Kidney epithelial cell (primary cell): Measurements from ENCODE around the gene ATP6AP2. TPM values are rescaled to one million over a fixed set of nuclear protein-coding genes. Genes with fewer than 3 reads are reported as not detected.

Experiments
- DNase-seq: peaks from one replicate; pipeline ENCODE4 v3.0.0-alpha.2; 2010; ENCODE audit warnings: low read depth
- H3K27me3 ChIP-seq: 2 replicates; pipeline ENCODE4 v1.6.0; 2011; ENCODE audit warnings: low read length; ENCODE audit not compliant: control insufficient read depth, insufficient read depth
- H3K36me3 ChIP-seq: 2 replicates; pipeline ENCODE4 v1.5.1; 2011; ENCODE audit warnings: low read length; ENCODE audit not compliant: control insufficient read depth, insufficient read depth
- H3K4me3 ChIP-seq: 2 replicates; pipeline ENCODE4 v1.5.1; 2011; ENCODE audit warnings: low read depth, mild to moderate bottlenecking, control low read depth, low read length
- total RNA-seq: library from RNA; depleted of rRNA; stranded (reverse); fragments of >200 nt; gene quantifications from 2 replicates; pipeline ENCODE4 v1.2.3, GENCODE V29; 2015
- TF ChIP-seq, protein P1 (sequence below): IDR thresholded peaks from 2 replicates; pipeline ENCODE4 v1.5.1; 2011; ENCODE audit warnings: mild to moderate bottlenecking, moderate library complexity, low read length, control low read depth, inconsistent platforms; ENCODE audit not compliant: insufficient read depth, poor library complexity, severe bottlenecking

Gene ATP6AP2
- total RNA-seq, 1 donor from 2014 or later, result 101 TPM

DNA sequence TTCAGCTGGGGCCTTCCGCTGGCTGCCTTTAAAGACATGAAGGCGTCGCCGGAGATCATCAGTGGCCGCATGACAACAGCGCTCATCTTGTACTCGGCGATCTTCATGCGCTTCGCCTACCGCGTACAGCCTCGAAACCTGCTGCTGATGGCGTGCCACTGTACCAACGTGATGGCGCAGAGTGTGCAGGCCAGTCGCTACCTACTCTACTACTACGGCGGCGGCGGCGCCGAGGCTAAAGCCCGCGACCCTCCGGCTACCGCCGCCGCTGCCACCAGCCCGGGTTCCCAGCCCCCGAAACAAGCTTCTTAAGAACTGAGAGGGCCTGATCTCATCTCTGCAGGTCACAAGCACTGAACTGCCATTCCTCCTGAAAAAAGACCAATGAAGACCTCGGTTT lies 42.9 kb downstream of the ATP6AP2 start:
- Histone ChIP-seq H3K27me3 (no peaks in the 10 kb centered on the region), H3K36me3 (no peaks in the 10 kb centered on the region), H3K4me3 (no peak overlapping the region)
- no peak for DNase-seq
- TF ChIP-seq, protein P1, sequence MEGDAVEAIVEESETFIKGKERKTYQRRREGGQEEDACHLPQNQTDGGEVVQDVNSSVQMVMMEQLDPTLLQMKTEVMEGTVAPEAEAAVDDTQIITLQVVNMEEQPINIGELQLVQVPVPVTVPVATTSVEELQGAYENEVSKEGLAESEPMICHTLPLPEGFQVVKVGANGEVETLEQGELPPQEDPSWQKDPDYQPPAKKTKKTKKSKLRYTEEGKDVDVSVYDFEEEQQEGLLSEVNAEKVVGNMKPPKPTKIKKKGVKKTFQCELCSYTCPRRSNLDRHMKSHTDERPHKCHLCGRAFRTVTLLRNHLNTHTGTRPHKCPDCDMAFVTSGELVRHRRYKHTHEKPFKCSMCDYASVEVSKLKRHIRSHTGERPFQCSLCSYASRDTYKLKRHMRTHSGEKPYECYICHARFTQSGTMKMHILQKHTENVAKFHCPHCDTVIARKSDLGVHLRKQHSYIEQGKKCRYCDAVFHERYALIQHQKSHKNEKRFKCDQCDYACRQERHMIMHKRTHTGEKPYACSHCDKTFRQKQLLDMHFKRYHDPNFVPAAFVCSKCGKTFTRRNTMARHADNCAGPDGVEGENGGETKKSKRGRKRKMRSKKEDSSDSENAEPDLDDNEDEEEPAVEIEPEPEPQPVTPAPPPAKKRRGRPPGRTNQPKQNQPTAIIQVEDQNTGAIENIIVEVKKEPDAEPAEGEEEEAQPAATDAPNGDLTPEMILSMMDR, result no peak

DNA sequence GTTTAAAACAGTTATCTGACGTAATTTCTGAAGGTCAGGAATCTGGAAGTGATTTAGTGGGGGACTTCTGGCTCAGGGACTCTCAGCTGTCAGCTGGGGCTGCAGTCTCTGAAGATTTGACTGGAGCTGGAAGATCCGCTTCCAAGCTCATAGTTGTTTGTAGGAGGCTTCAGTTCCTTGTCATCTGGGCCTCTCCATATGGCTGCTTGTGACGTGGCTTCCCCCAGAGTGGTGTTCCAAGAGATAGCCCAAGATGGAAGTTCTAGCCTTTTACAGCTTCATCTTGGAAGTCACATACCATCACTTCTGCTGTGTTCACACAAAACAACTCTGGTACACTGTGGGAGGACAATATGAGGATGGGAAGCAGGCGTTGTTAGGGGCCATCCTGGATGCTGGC lies 44.5 kb downstream of the ATP6AP2 start:
- H3K4me3 ChIP-seq, result no peak overlapping the region
- no peaks in the 10 kb centered on the region for H3K36me3 ChIP-seq
- DNase-seq, result no peak
- no peaks in the 10 kb centered on the region for H3K27me3 ChIP-seq
- TF ChIP-seq, protein P1, result no peak

DNA sequence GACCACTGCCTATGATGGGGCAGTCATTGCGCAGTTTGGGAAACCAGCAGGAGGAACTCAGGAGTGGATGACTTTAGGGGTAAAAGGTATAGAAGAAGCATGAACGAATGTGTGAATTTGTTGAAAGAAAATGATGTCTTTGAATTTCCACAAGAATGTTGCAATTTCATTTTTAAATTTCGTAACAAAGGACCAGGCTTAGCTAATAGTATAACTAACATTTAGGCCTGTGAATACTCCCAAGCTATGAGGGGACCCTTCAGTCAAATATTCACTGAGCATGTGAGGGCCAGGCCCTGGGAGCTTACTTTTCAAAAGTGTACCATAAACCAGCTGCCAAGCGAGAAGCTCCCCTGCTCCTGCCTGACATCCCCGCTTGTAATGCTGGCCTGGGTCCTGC lies 47.7 kb downstream of the ATP6AP2 start:
- TF ChIP-seq, protein P1, result no peak
- no peak for DNase-seq
- H3K4me3 ChIP-seq, result no peak overlapping the region
- no peaks in the 10 kb centered on the region for H3K36me3 ChIP-seq
- H3K27me3 ChIP-seq, result no peaks in the 10 kb centered on the region

DNA sequence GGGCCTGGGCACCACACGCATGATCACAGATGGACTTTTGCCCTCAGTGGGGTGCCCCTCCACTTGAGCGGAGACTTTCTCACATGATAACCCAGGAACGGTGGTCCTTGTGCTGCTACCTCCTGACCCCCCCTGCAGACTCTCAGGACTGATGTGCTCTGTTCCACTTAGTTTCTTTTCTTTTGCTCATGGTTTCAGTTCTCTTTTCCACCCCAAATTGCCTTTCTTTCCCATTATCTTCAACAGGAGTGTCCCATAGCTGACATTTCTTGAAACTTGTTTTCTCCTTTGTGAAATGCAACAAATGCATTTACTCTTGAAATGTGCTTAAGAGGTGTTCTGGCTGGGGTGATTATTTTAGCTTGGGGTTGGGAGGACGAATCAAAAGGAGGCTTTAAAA lies 51.4 kb downstream of the ATP6AP2 start:
- H3K36me3 ChIP-seq, result no peaks in the 10 kb centered on the region
- no peak for DNase-seq
- H3K27me3 ChIP-seq, result no peaks in the 10 kb centered on the region
- TF ChIP-seq, protein P1, result no peak
- no peak overlapping the region for H3K4me3 ChIP-seq

DNA sequence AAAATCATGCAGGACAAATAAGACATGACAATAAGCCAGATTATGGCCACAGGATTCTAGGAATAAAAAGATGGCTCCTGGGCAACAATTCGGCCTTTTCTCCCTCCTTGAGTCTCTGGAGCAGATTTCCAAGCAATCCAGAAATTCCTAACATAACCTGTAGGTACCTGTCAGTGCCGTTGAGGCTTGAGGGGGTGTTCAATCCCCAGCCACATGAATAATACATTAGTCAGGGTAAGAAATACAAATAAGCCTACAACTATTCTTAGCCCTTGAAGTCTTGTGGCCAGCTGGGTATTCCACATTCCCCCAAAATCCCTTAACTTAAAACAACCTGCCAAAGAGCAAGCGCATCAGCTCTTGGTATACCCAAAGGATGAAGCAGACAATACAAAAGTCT lies 56.9 kb downstream of the ATP6AP2 start:
- Histone ChIP-seq H3K36me3 (no peaks in the 10 kb centered on the region), H3K4me3 (no peak overlapping the region), H3K27me3 (no peaks in the 10 kb centered on the region)
- DNase-seq, result no peak
- TF ChIP-seq, protein P1, result no peak

DNA sequence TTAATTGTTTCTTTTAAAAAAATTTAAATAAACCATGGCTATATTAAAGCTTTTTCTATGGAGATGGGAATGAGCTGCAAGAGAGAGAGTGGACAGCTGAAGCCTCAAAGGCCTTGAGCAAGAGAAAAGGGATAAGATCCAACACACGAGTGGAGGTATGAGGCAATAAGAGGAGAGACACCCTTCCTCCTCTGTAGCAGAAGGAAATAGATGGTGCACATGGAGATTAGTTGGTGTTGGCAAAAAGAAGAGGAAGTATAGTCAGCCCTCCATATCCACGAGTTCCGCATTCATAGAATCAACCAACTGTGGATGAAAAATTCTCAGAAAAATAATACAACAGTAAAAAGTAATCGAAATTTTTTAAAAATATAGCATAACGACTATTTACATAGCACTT lies 63.4 kb downstream of the ATP6AP2 start:
- TF ChIP-seq, protein P1, result no peak
- no peaks in the 10 kb centered on the region for H3K36me3 ChIP-seq
- H3K4me3 ChIP-seq, result no peak overlapping the region
- DNase-seq, result no peak
- H3K27me3 ChIP-seq, result no peaks in the 10 kb centered on the region
